Hippocampal formation (tissue), 2 donors: ENCODE measurements around the gene GBP6.
A peak's percentile ranks its signal among the peaks of the same experiment; 100 is the strongest.
"Not testable (repeated sequence)": the region's sequence is repeated elsewhere in the genome, so short reads cannot be mapped to it uniquely, and the experiment has no call there.

ENCODE experiments used
- DNase-seq, 2 donors: peaks; one replicate each; lab custom pipeline; 2025; lab: John Stamatoyannopoulos, UW

The GBP6 gene, protein sequence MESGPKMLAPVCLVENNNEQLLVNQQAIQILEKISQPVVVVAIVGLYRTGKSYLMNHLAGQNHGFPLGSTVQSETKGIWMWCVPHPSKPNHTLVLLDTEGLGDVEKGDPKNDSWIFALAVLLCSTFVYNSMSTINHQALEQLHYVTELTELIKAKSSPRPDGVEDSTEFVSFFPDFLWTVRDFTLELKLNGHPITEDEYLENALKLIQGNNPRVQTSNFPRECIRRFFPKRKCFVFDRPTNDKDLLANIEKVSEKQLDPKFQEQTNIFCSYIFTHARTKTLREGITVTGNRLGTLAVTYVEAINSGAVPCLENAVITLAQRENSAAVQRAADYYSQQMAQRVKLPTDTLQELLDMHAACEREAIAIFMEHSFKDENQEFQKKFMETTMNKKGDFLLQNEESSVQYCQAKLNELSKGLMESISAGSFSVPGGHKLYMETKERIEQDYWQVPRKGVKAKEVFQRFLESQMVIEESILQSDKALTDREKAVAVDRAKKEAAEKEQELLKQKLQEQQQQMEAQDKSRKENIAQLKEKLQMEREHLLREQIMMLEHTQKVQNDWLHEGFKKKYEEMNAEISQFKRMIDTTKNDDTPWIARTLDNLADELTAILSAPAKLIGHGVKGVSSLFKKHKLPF

DNA sequence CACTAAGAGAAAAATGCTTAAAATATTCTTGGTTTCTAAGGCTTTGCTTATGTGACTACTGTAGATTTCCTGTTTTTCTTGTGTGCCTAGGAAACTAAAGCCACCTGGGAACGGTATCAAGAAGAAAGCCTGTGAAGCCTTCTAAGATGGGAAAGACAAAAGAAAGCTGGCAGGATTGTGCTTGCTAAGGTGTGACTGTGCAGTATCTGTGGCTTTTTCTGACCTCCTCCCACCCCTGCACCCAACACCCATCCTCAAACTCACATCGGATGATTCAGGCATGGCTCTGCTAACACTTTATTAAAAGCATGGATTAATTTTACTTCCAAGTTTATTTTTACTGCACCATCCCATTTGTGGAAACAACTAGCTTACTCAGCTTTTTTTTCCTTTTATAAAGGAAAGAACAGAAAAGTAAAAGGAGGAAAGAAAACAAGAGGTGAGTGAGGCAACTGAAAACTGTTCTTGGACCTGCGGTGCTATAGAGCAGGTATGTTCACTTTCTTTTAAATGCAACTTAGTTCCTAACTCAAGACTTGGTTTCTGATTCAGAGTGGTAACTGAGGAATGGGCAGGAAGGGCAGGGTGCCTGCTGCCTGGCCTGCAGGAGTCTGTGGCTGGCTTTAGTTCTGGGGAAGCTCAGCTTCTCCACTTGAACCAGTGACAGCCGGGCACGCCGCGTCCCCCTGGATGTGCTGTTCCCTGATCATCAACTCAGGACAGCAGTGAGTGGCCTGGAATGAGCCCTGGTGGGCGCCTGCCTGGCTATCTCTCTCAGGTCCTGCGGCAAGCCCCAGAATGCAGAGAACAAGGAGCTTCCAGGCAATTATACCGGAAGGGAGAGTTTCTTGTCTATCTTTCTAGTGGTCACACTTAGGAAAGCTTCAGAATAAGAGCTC is at the start of gene GBP6:
GBP6 (plus strand) TSS at position 422 of the 899 bp plus-strand sequence. CDS start 4,493 bp downstream, outside the sequence.
- no peak for DNase-seq

DNA sequence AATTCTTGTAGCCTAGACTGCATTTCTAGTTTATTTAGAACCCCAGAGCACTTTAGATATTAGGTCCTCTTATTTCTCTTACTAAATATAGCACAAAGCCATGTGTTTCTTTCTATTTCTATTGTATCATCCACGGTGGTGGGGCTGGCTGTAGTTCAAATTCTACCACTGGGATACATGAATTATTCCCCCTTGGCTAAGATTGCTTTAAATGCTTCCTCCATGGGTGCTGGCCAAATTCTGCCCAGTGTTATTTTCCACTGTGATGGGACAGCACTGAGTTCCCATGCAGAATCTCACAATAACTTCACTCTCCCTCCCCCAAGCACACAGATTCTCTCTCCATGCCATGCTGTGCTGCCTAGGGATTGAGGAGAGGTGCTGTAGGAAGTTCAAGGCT is 41.5 kb upstream of the GBP6 start:
- no peak for DNase-seq

DNA sequence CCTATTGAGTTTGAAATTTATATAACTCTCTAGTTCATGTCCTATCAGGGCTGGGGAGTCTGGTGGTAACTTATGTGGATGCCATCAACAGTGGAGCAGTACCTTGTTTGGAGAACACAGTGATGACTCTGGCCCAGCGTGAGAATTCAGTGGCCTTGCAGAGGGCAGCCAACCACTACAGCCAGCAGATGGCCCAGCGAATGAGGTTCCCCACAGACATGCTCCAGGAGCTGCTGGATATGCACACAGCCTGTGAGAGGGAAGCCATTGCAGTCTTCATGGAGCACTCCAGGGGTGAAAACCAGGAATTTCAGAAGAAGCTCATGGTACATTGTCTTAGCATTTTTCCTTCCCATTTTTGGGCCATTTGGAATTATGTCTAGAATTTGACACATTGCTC is 32.0 kb upstream of the GBP6 start:
- no peak for DNase-seq

DNA sequence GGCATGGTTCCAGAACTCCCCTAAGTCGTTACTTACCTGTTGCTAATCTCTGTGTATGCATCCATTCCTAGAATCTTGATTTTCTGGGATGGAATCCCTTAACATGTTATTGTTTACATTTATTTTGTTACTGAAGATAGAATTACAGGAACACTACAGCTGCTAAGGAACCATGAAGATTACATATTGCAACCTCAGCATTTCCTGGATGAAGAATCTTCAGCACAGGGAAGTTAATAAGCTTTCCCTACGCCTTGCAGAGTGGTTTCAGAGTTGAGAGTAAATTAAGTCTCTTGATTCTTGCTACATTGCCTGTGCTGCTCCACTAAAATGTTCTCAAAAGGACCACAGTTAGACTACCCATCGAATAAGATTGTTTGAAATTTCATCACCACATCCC is 31.4 kb upstream of the GBP6 start:
- no peak for DNase-seq

DNA sequence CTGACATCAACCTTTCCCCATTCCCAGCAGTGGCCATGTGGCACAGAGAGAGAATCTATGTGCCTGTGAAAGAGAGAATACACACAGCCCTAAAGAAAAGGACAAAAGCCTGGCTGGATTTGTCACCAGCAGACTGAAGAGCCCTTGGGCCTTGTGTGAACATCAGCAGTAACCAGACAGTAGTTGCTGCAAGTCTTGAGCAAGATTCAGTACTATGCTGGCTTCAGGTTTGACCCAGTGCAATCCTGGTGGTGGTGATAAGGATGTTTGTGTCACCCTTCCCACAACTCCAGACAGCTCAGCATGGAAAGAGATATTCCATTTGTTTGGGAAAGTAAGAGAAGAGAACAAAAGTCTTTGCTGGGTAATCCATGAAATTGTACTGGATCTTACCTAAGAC is 28.4 kb upstream of the GBP6 start:
- no peak for DNase-seq

DNA sequence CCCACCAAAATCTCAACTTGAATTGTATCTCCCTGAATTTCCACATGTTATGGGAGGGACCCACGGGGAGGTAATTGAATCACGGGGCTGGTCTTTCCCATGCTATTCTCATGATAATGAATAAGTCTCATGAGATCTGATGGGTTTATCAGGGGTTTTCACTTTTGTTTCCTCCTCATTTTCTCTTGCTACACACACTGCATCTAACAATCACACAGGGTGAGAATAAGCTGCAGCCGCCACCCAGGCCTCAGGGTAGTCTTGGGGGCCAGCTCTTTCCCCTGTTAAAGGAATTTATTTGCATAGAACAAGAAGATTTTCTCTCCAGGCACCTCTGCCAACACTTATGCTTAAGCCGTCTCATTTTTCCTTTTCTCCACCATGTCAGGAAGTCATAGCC is 26.0 kb upstream of the GBP6 start:
- DNase-seq: no peak

DNA sequence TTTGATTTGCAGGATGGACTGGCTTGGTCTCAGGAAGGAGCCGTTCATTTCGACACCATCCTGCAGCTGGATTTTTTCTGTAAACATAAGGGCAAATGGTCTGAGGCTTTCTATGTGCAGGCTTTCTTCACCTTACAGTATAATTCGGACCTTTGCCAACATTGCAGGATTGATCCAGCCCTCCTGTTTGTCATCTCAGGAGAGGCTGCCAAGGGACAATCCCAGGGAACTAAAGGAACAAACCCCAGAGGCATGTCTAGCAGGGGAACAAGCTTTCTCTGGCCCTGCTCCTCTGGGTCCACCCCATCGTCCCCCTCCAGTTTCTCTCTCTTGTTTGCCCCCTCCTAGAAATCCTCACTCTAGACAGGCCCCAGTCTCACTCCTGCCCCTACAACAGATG is 24.8 kb upstream of the GBP6 start:
- no peak for DNase-seq

DNA sequence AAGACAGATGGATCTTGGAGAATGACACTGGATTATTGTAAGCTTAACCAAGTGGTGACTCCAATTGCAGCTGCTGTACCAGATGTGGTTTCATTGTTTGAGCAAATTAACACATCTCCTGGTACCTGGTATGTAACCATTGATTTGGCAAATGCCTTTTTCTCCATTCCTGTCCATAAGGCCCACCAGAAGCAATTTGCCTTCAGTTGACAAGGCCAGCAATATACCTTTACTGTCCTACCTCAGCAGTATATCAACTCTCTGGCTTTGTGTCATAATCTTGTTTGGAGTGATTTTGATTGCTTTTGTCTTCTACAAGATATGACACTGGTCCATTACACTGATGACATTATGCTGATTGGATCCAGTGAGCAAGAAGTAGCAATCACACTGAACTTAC is 18.4 kb upstream of the GBP6 start:
- not testable (repeated sequence) for DNase-seq

DNA sequence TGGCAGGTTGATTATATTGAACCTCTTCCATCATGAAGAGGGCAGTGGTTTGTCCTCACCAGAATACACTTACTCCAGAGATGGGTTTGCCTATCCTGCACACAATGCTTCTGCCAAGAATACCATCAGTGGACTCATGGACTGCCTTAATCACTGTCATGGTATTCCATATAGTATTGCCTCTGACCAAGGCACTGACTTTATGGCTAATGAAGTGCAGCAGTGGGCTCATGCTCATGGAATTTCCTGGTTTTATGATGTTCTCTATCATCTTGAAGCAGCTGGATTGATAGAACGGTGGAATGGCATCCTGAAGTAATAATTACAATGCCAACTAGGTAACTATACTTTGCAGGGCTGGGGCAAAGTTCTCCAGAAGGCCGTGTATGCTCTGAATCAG is 16.6 kb upstream of the GBP6 start:
- DNase-seq: no peak

DNA sequence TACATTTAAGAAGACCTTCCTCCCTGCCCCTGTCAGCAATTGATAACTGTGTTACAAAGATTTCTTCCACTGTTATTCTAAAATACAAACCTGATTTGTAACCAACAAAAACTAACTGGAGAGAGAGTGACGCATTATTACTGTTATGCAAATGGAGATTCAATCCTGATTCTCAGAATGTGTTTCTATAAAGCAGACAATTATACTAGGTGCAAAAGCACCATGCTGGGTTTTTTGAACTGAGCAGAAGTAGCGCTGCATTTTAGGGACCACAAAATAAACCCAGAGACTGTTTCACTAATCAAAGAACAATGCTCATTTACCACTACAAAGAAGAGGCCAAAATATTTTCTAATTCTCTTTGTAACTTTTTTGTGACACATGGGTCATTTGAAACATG is 13.6 kb upstream of the GBP6 start:
- no peak for DNase-seq

DNA sequence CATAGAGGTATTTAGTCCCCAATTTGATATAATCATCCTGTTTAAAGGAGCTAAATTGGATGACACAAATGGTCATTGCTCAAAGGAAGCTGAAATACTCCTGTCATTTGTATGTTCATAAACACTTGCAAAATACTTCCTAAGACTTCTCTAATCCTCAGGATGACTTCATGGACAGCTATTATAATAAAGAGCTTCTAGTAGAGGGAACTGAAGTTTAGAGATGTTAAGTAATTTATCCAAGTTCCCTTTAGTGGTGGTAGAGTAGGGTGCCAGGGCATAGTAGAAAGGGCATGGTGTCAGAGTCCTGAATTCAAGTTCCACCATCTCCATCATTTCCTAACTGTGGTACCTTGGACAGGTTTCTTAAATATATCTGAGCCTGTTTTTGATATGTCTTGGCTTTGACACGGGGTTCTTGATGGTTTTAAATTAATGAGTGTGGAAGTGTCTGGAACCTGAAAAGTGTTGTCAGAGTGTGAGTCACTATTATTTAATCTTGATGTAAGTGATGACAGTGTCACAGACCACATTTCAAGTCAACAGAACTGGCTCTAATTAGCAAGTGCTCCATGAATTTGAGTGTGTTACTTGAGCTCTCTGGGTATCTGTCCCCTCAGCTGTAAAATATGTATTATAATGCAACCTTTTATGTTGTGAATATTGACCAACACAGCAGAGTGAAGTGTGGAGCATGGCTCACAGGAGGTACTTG is 12.1 kb upstream of the GBP6 start:
- DNase-seq: no peak

DNA sequence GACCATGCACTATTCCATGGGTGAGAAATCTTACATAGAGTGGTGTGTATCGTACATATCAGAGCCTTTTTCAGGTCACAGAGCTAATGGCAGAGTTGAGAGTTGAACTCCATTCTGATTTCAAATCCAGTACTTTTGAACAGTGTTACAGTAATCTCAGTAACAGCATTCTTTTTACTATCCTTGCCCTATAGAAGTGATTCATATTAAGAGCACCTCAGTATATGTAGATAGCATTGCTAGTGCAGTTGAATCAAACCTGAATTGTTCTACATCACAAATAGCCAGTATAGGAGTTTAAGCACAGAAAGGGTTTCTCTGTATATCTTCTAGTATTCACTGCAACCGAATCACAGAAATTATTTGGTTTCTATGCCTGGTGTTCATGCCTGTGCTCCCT is 11.4 kb upstream of the GBP6 start:
- no peak for DNase-seq

DNA sequence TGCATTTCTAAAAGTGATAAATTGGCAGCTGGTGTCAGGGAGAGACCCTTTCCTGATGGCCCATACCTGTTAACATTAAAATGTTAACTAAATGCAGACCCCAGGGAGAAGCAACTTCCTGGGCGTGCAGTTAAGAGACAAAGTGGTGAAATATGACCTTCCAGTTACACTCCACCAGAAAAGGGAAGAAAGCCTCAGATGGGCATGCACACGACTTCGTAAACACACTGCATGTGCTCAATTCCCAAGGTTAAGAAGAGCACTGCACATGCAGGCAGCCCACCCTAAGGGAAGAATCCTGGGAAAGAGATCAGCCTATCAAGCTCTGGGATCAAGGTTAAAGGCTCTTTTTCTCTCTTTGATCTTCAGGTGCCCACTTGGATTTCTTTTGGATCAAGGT is 9.7 kb upstream of the GBP6 start:
- DNase-seq: no peak

DNA sequence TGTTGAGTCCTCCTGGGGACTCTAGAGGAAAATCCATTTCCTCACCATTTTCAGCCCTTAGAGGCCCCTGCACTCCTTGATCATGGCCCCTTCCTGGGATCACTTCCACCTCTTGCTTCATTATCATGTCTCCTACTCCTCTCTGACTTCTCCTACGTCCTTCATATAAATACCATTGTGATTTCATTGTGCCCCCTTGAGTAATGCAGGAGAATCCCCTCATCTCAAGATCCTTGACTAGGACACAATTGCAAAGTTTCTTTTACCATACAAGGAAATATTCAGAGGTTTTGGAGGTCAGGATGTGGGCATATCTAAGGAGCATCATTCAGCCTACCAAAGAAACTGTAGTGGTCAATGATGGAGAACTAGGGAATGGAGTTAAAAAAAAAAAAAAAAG is 8.8 kb upstream of the GBP6 start:
- DNase-seq: no peak

DNA sequence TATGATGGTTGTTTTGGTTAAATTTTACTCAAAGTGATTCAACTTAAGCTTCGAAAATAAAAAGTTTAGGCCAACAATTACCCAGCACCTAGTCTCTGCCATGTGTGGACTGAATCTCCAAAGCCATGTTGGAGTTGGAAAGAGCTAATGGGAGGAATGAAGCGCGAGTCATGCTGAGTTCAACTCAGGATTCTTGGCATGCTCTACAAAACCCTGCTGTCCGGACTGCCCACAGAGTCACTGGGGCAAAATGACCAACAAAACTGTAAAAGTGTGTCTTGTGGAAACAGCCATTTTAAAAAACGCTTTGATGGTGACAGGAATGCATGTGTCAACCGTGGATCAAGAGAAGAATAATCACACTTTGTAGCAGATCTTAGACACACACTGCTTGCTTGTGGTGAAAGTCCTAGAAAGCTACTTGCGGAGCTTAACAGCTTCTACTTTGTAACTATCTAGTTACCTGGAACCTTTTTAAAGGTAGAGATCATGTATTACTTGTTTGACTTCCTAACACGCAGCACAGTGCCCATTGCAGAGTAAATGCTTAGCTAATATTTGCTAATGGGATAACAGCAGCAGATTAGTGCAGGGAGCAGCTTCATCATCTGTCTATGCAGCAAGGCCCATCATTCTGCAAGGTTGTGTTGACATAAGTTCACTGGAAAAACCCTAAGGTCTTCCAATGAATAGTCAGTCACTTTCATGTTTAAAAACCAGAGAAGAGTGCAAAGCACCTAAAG is 7.0 kb upstream of the GBP6 start:
- no peak for DNase-seq

DNA sequence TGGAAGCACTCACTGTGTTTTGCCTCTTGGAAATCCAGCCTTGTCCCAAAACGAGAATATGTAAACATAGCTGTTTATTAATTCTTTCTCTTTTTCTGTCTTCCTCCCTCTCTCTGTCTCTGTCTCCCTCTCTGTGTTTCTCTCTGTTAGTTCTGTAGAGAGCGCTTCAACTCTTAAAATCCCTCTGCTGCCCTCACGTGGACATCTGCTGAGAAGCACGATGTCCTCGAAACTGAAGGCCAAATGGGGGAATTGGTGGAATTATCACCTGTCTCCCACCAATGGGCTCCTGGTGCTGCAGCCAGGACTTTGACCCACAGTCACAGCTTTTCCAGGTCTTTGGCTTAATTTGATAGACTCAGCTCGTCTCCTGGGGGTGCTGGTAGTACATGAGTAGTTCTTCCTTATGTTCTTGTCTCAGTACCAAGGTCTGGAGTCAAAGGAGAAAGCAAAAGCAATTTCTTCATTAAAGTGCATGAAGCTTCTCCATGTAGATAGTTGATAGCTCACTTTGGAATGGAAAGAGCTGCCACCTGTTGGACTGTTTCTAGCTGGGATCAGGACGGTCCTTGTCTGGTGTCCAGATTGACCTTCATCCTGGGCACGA is 5.5 kb upstream of the GBP6 start:
- DNase-seq: peak; percentile 47 to 76

DNA sequence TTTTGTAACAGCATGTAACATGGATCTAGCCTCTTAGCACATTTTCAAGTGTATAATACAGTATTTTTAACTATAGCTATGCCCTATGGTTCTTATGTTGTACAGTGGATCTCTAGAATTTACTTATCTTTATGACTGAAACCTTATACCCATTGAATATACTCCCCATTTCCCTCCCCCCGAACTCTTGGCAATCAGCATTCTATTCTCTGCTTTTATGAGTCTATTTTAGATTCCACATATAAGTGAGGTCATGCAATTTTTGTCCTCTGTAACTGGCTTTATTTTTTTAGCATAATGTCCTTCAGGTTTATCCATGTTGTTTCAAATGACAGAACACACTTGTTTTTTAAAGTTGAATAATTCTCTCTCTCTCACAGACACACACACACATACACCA is 3.1 kb upstream of the GBP6 start:
- DNase-seq: no peak

DNA sequence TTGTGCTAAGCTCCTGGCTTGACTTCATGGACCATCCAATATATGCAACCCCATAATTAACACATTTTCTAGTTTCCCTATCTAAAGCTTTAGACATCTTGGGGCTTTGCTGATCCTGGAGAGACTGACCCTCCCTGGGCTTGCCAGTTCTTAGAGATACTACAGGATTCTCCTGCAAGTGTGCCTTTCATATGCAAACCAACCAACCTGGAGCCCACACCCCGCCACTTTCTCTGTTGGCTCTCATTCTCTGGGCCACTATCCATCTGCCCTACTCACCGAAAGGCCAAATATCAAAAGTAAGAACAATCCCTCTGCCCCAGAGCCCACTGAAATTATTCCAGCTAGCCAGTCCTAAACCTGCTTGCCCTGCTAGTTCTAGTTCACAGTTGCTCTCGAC is 2.2 kb upstream of the GBP6 start:
- no peak for DNase-seq

DNA sequence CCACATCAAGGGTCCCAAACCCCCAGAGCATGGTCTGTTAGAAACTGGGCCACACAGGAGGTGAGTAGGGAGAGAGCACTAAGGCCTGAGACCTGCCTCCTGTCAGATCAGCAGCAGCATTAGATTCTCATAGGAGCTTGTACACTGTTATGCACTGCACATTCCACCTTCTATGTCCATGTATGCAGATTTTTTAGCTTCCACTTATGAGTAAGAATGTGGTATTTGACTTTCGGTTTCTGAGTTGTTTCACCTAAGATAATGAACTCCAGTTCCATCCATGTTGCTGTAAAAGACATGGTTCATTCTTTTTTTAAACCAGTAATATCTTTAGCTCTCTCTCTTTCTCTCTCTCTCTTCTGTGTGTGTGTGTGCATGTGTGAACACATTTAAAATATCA is 663 bp upstream of the GBP6 start:
- DNase-seq: no peak

DNA sequence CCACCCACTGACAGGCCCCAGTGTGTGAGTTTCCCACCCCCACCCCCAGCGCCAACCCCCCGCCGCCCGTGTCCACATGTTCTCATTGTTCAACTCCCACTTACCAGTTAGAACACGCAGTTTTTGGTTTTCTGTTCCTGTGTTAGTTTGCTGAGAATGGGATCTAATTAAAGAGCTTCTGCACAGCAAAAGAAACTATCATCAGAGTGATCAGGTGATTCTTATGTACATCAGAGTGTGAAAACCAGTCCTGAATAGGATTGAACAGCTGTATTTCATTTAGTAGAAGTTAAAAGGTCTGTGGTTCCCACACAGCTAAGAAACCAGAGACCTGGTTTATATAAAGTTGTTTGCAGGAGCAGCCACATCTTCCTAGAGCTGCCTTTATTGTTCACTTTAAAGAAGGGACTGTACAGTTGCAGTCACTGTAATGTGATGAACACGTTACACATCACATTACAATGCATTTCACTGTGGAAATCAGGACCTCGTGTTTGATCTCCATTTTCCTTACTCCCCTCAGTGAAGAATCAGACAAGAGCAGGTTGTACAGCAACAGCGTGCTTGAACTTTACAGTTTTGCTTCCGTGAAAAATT is 1.2 kb downstream of the GBP6 start:
- DNase-seq: no peak

DNA sequence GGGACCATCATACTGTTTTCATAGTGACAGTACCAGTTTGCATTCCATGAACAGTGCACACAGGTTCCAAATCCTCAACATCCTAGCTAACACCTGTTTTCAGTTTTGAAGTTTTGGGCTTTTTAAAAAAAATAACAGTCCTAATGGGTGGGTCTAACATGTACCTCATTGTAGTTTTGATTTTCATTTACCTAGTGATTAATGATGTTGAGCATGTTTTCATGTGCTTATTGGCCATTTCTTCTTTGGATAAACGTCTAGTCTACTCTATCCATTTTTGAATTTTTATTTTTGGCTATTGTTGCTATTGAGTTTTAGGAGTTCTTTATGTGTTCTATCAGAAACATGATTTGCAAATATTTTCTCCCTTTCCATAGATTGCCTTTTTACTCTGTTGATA is 3.4 kb downstream of the GBP6 start:
- no peak for DNase-seq
